ENCODE measurements around the gene IGFL2. TPM values are rescaled to one million over a fixed set of nuclear protein-coding genes. Genes with fewer than 3 reads are reported as not detected.
"Not testable (repeated sequence)": the region's sequence is repeated elsewhere in the genome, so short reads cannot be mapped to it uniquely, and the experiment has no call there.

The IGFL2 gene
- polyA plus RNA-seq, 1 donor: 0.36 TPM

DNA sequence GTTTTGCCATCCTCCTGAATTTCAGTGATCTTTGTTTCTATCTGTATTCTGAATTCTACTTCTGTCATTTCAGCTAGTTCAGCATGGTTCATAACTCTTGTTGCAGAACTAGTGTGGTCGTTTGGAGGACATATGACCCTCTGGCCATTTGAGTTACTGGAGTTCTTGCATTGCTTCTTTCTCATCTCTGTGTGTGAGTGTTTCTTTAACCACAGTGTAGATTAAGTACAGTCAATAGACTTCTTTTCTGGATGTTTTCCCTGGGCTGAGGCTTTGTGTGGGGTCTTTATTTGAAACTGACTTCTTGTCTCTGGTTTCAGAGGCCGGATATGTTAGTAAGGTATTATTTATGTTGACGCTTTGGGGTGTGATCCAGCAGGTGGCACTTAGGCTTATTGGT lies 14.7 kb downstream of the IGFL2 start:
- Histone ChIP-seq H3K4me3 (ENCODE audit: low read length) (no peak overlapping the region), H3K4me1 (ENCODE audit: control insufficient read depth, insufficient read depth, low read length) (peaks cover 16% of the 10 kb centered on the region), H3K36me3 (ENCODE audit: control insufficient read depth, insufficient read depth, low read length) (no peaks in the 10 kb centered on the region), H3K27ac (ENCODE audit: low read length) (no peak overlapping the region), H3K9me3 (ENCODE audit: control insufficient read depth, low read depth, low read length) (peaks cover 4% of the 10 kb centered on the region), H3K27me3 (ENCODE audit: control insufficient read depth, insufficient read depth, low read length) (no peaks in the 10 kb centered on the region)
- WGBS (ENCODE audit: insufficient coverage, low lambda C conversion rate): no CpG with 5 or more reads among the region's 3 CpGs
- DNase-seq: no peak

DNA sequence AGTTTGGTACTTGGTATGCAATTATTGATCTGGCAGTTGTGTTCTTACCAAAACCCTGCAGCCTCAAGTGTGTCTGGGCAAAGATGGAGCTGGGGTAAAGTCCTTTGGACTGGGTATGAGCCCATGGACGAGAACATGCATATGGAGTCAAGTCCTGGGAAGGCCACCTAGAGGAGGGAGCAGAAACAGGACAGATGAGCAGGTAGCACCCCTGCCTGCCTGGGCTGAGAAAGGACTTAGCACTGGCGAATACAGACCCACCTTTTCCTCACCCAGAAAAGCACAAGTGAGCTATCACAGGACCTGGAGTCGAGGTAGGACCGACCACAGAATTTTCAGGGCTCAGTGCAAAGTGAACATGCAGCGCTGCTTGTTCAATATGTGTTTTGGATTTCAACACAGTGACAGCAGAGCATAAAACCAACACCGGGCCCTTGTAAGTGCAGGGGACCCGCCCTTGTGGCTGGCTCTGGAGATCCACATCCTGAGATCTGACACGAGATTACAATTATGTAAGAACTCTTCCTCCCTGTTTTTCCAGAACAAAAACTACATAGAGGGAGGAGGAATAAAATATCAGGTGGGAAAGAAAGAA lies 25.9 kb downstream of the IGFL2 start:
- Histone ChIP-seq H3K36me3 (ENCODE audit: control insufficient read depth, insufficient read depth, low read length) (no peaks in the 10 kb centered on the region), H3K9me3 (ENCODE audit: control insufficient read depth, low read depth, low read length) (peaks cover 3% of the 10 kb centered on the region), H3K4me1 (ENCODE audit: control insufficient read depth, insufficient read depth, low read length) (no peaks in the 10 kb centered on the region), H3K27ac (ENCODE audit: low read length) (no peak overlapping the region), H3K27me3 (ENCODE audit: control insufficient read depth, insufficient read depth, low read length) (peaks cover 3% of the 10 kb centered on the region), H3K4me3 (ENCODE audit: low read length) (no peak overlapping the region)
- DNase-seq: no peak
- WGBS (ENCODE audit: insufficient coverage, low lambda C conversion rate): no CpG with 5 or more reads among the region's 8 CpGs

DNA sequence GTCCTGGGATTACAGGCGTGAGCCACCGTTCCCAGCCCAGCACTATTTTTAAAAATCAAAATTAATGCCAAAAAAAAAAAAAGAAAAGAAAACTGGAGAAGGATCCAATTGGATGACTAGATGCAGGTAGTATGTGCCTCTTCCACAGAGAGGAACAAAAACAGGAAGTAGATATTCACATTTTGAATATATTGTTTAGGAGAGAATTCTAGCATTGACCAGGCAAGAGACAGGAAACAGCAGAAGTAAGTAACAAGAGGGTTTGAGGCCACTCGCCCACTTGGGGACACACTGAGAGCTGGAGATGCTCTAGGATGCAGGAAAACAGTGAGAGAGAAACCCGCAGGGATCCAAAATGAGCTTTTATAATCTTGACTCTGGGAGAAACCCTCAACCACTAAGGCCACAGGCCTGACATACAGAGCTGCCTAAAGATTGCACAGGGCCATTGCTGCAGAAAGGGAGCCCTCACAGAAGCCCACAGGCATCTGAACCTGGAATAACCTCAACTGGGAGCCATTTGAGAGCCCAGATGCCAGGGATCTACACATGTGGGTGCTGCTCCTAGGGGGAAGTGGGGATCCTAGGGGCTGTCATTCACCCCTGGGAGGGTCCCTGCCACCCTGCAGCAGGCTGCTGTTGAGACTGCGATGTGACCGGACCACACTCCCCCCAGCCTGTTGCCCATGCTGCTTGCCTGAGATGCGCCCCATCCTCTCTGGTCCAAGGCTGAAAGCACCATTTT lies 28.2 kb downstream of the IGFL2 start:
- DNase-seq: no peak
- Histone ChIP-seq H3K27ac (ENCODE audit: low read length) (no peak overlapping the region), H3K4me3 (ENCODE audit: low read length) (no peak overlapping the region), H3K27me3 (ENCODE audit: control insufficient read depth, insufficient read depth, low read length) (peaks cover 4% of the 10 kb centered on the region), H3K36me3 (ENCODE audit: control insufficient read depth, insufficient read depth, low read length) (no peaks in the 10 kb centered on the region), H3K4me1 (ENCODE audit: control insufficient read depth, insufficient read depth, low read length) (no peaks in the 10 kb centered on the region), H3K9me3 (ENCODE audit: control insufficient read depth, low read depth, low read length) (peaks cover under 1% of the 10 kb centered on the region)
- 100% methylated on average over 3 of the region's 7 CpGs for WGBS (ENCODE audit: insufficient coverage, low lambda C conversion rate)

DNA sequence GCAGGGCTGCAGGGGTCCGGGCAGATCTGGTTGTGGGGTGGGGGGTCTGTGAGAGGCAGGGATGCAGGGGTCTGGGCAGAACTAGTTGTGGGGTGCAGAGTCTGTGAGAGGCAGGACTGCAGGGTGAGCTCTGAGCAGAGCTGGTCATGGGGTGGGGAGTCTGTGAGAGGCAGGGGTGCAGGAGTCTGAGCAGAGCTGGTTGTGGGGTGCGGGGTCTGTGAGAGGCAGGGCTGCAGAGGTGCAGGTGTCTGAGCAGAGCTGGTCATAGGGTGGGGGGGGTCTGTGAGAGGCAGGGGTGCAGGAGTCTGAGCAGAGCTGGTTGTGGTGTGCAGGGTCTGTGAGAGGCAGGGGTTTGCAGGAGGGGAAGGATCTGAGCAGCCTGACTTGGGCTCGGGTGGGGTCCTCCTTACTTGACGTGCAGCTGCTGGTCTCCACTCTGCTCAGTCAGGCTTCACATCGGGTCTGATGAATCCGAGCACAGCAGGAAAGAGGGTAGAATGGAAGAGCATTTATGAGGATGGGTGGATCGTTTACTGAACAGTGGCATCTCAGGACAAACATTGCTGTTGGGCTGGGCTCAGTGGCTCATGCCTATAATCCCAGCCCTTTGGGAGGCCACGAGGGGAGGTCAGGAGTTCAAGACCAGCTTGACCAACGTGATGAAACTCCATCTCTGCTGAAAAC lies 31.2 kb downstream of the IGFL2 start:
- H3K27ac ChIP-seq (ENCODE audit: low read length): no peak overlapping the region
- DNase-seq: no peak
- no peaks in the 10 kb centered on the region for H3K36me3 ChIP-seq (ENCODE audit: control insufficient read depth, insufficient read depth, low read length)
- WGBS (ENCODE audit: insufficient coverage, low lambda C conversion rate): no CpG with 5 or more reads among the region's 9 CpGs
- no peaks in the 10 kb centered on the region for H3K4me1 ChIP-seq (ENCODE audit: control insufficient read depth, insufficient read depth, low read length)
- no peaks in the 10 kb centered on the region for H3K9me3 ChIP-seq (ENCODE audit: control insufficient read depth, low read depth, low read length)
- H3K4me3 ChIP-seq (ENCODE audit: low read length): no peak overlapping the region
- peaks cover 2% of the 10 kb centered on the region for H3K27me3 ChIP-seq (ENCODE audit: control insufficient read depth, insufficient read depth, low read length)

DNA sequence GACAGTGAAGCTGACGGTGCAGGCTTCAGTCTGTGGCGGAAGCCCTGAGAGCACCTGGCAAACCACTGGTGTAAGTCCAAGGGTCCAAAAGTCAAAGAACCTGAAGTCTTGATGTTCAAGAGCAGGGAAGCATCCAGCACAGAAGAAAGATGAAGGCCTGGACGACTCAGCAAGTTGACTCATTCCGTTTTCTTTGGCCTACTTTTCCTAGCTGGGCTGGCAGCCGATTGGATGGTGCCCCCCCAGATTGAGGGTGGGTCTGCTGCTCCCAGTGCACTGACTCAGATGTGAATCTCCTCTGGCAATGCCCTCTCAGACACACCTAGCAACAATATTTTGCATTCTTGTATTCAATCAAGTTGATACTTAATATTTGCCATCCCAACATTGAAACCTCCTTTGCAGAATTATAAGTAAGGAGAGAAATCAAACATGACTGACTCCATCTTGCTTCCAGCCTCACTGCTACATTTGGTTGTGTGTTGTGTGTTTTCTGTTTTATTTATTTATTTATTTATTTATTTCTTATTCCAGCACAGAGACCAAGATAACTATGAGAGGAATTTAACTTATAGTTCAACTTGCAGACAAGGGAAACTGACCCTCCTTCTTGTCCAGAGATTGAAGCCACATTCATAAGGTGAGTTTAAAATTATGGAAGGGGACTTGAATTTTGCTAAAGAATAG lies 32.8 kb downstream of the IGFL2 start:
- Histone ChIP-seq H3K9me3 (ENCODE audit: control insufficient read depth, low read depth, low read length) (no peaks in the 10 kb centered on the region), H3K4me1 (ENCODE audit: control insufficient read depth, insufficient read depth, low read length) (no peaks in the 10 kb centered on the region), H3K27me3 (ENCODE audit: control insufficient read depth, insufficient read depth, low read length) (peaks cover 5% of the 10 kb centered on the region), H3K4me3 (ENCODE audit: low read length) (no peak overlapping the region), H3K36me3 (ENCODE audit: control insufficient read depth, insufficient read depth, low read length) (no peaks in the 10 kb centered on the region), H3K27ac (ENCODE audit: low read length) (no peak overlapping the region)
- WGBS (ENCODE audit: insufficient coverage, low lambda C conversion rate): 60% methylated on average over 1 of the region's 5 CpGs
- DNase-seq: no peak

DNA sequence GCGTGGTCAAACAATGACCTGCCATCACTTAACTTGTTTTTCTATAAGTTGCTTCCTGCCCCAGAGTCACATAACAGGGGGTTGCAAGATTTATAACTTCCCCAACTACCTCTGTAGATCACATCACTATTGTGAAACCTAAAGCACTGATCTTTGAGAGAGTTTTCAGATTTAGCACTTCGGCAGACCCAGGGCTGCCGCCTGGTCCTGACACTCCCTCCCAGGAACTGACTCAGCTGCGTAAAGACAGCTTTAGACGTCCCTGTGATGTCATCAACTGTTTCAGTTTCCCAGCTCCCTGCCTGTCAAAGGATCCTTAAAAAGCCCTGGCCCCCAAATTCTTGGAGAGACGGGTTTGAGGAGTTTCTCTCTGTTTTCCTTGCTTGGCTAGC lies 33.3 kb downstream of the IGFL2 start:
- Histone ChIP-seq H3K4me3 (ENCODE audit: low read length) (no peak overlapping the region), H3K36me3 (ENCODE audit: control insufficient read depth, insufficient read depth, low read length) (no peaks in the 10 kb centered on the region), H3K9me3 (ENCODE audit: control insufficient read depth, low read depth, low read length) (no peaks in the 10 kb centered on the region), H3K4me1 (ENCODE audit: control insufficient read depth, insufficient read depth, low read length) (no peaks in the 10 kb centered on the region), H3K27ac (ENCODE audit: low read length) (no peak overlapping the region), H3K27me3 (ENCODE audit: control insufficient read depth, insufficient read depth, low read length) (peaks cover 5% of the 10 kb centered on the region)
- no peak for DNase-seq
- no CpG with 5 or more reads among the region's 6 CpGs for WGBS (ENCODE audit: insufficient coverage, low lambda C conversion rate)

DNA sequence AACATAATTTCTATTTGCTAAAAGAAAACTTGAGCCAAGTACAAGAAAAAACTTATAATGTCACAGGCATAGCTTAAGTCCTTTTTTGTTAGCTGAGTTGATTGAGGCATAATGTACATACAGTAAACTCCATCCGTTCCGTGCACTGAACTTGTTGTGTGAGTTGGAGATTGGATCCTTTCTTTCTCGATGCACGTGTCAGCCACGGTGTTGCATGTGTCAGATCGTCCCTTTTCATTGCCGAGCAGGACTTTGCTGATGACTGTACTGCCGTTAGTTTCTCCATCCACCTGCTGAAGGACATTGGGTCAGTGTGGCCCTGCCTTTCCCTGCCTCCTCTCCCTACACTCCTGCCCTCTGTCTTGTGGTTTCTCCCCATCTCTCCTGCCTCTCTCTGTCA lies 34.4 kb downstream of the IGFL2 start:
- H3K4me1 ChIP-seq (ENCODE audit: control insufficient read depth, insufficient read depth, low read length): no peaks in the 10 kb centered on the region
- H3K9me3 ChIP-seq (ENCODE audit: control insufficient read depth, low read depth, low read length): no peaks in the 10 kb centered on the region
- no peak overlapping the region for H3K27ac ChIP-seq (ENCODE audit: low read length)
- no peak for DNase-seq
- no peaks in the 10 kb centered on the region for H3K36me3 ChIP-seq (ENCODE audit: control insufficient read depth, insufficient read depth, low read length)
- H3K4me3 ChIP-seq (ENCODE audit: low read length): no peak overlapping the region
- no CpG with 5 or more reads among the region's 8 CpGs for WGBS (ENCODE audit: insufficient coverage, low lambda C conversion rate)
- peaks cover 7% of the 10 kb centered on the region for H3K27me3 ChIP-seq (ENCODE audit: control insufficient read depth, insufficient read depth, low read length)

DNA sequence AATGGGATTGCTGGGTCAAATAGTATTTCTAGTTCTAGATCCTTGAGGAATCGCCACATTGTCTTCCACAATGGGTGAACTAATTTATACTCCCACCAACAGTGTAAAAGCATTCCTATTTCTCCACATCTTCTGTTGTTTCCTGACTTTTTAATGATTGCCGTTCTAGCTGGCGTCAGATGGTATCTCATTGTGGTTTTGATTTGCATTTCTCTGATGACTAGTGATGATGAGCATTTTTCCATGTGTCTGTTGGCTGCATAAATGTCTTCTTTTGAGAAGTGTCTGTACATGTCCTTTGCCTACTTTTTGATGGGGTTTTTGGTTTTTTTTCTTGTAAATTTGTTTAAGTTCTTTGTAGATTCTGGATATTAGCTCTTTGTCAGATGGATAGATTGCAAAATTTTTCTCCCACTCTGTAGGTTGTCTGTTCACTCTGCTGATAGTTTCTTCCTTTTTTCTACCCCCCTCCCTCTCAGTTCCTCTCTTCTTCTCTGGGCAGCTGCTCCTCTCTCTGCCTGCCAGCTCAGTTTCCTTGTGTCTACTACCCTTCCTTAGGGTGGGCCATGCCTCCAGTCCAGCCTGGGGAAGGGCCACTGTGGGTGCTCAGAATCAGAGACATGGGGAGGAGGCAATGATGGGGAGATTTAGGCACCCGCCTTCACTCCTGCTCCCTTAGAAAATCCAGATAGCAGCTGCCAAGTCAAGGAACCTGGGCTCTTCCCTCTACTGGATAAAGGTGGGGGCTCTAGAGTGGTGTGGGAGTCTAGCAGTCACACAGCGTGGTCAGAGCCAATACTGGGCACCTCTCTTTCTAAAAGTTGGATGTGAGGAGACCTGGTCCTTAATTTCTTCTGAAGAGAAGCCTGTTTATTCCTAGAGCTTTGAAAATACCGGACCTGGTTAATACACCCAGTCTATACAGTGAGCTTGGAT lies 37.0 kb downstream of the IGFL2 start:
- H3K4me1 ChIP-seq (ENCODE audit: control insufficient read depth, insufficient read depth, low read length); H3K36me3 ChIP-seq (ENCODE audit: control insufficient read depth, insufficient read depth, low read length); DNase-seq; H3K9me3 ChIP-seq (ENCODE audit: control insufficient read depth, low read depth, low read length); H3K27ac ChIP-seq (ENCODE audit: low read length); H3K4me3 ChIP-seq (ENCODE audit: low read length): not testable (repeated sequence)
- WGBS (ENCODE audit: insufficient coverage, low lambda C conversion rate): no CpG with 5 or more reads among the region's 6 CpGs
- peaks cover 16% of the 10 kb centered on the region for H3K27me3 ChIP-seq (ENCODE audit: control insufficient read depth, insufficient read depth, low read length)

DNA sequence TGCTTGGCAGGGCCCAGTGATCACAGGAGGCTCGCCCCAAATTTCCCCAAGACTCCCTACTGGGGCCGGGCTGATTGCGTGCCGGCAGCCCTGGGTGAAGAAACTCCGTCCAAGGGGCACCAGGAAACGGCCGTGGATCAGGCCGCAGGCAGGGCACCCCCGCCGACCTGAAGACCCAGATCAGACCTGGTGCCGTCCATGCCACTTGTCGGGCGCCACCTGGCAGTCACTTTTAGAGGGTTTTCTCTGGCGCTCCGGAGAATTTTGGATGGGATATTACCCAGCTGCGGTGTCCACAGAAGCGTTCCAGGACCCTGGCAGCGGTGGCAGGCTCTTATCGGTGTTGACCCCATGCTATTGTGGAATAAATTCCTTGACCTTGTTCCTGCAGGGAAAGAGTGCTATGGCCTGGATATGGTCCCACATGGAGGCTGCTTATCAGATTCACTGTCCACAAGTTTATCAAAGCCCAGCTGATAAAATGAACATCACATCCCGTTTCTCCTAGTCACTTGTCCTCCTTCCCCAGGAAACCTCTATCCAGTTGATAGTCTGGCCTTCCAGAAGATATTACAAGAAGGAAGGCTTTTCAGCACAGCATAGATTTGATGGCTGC lies 38.2 kb downstream of the IGFL2 start:
- DNase-seq: no peak
- Histone ChIP-seq H3K27me3 (ENCODE audit: control insufficient read depth, insufficient read depth, low read length) (peaks cover 16% of the 10 kb centered on the region), H3K9me3 (ENCODE audit: control insufficient read depth, low read depth, low read length) (no peaks in the 10 kb centered on the region), H3K36me3 (ENCODE audit: control insufficient read depth, insufficient read depth, low read length) (no peaks in the 10 kb centered on the region), H3K4me1 (ENCODE audit: control insufficient read depth, insufficient read depth, low read length) (peaks cover 10% of the 10 kb centered on the region), H3K4me3 (ENCODE audit: low read length) (no peak overlapping the region), H3K27ac (ENCODE audit: low read length) (no peak overlapping the region)
- no CpG with 5 or more reads among the region's 20 CpGs for WGBS (ENCODE audit: insufficient coverage, low lambda C conversion rate)
